B cell (primary cell): ENCODE results near the gene SPAG5. TPM values are rescaled to one million over a fixed set of nuclear protein-coding genes. Genes with fewer than 3 reads are reported as not detected.

Experiments used
- ATAC-seq: fragments of 200-7000 bp; cut with Tn5 transposase; one replicate; pipeline ENCODE4 v1.10.0; 2021; ENCODE audit warnings: low read depth, mild to moderate bottlenecking, moderate number of reproducible peaks, moderate library complexity
- CTCF ChIA-PET: fragments of 350-600 bp; sonication (Branson Sonifier 250); formaldehyde crosslinking; loops from one replicate; lab custom pipeline; 2021; ENCODE audit warnings: antibody characterized with exemption, inconsistent platforms; lab: Charles Lee
- POLR2A ChIA-PET: fragments of 350-600 bp; sonication (Branson Sonifier 250); formaldehyde crosslinking; loops from one replicate; lab custom pipeline; 2021; ENCODE audit warnings: antibody characterized with exemption; lab: Charles Lee
- DNase-seq: peaks from one replicate; pipeline ENCODE4 v3.0.0; 2013
- H2AFZ ChIP-seq: 2 replicates; pipeline ENCODE4 v1.6.1; 2012; ENCODE audit warnings: mild to moderate bottlenecking, low read depth, low read length; ENCODE audit not compliant: insufficient read depth, poor library complexity, severe bottlenecking
- H3K27ac ChIP-seq, 2 donors: 1 replicate in 1 of 2; 2 replicates in 1 of 2; pipeline ENCODE4 v1.5.1; 2012 to 2013; ENCODE audit warnings: low read length in 2 of 2, mild to moderate bottlenecking in 2 of 2, moderate library complexity in 1 of 2
- H3K27me3 ChIP-seq, 4 experiments: fragments of 200-600 bp in 1 of 4; sonication (generic) in 1 of 4; replicated peaks in 1 of 4; 1 replicate in 2 of 4; 2 replicates in 2 of 4; pipeline versions ENCODE4 v1.6.1 to v1.7.0; 2013 to 2016; ENCODE audit warnings: low read length in 3 of 4, mild to moderate bottlenecking in 2 of 4, mixed read lengths in 1 of 4, moderate library complexity in 1 of 4; ENCODE audit not compliant: insufficient read depth in 4 of 4, control insufficient read depth in 3 of 4; ENCODE audit errors: control extremely low read depth in 1 of 4
- H3K36me3 ChIP-seq, 2 experiments: replicated peaks in 1 of 2; 1 replicate in 1 of 2; 2 replicates in 1 of 2; pipeline versions ENCODE4 v1.6.1 to v1.7.1; 2013; ENCODE audit warnings: low read length in 1 of 2; ENCODE audit not compliant: insufficient read depth in 2 of 2, control insufficient read depth in 1 of 2; ENCODE audit errors: control extremely low read depth in 1 of 2, extremely low read depth in 1 of 2
- H3K4me1 ChIP-seq, 2 donors: fragments of 200-600 bp in 1 of 2; sonication (generic) in 1 of 2; 1 replicate in 1 of 2; 2 replicates in 1 of 2; pipeline versions ENCODE4 v1.5.1 to v1.6.1; 2013 to 2017; ENCODE audit warnings: low read length in 2 of 2; ENCODE audit not compliant: control insufficient read depth in 2 of 2, insufficient read depth in 2 of 2
- H3K4me2 ChIP-seq: replicated peaks from 2 replicates; pipeline ENCODE3; 2012; ENCODE audit warnings: mild to moderate bottlenecking, low read depth, low read length; ENCODE audit not compliant: poor library complexity, severe bottlenecking
- H3K4me3 ChIP-seq, 5 experiments: fragments of 200-600 bp in 1 of 5; sonication (generic) in 1 of 5; 1 replicate in 3 of 5; 2 replicates in 2 of 5; pipeline versions ENCODE4 v1.5.1 to v1.7.0; 2011 to 2016; ENCODE audit warnings: low read length in 4 of 5, mild to moderate bottlenecking in 4 of 5, low read depth in 2 of 5, control low read depth in 1 of 5, moderate library complexity in 1 of 5; ENCODE audit not compliant: insufficient read depth in 1 of 5; ENCODE audit errors: control extremely low read depth in 1 of 5, extremely low read depth in 1 of 5
- H3K79me2 ChIP-seq: fragments of 200-600 bp; sonication (generic); one replicate; pipeline ENCODE4 v1.6.0; 2016; ENCODE audit warnings: low read length; ENCODE audit not compliant: control insufficient read depth, insufficient read depth
- H3K9ac ChIP-seq: fragments of 200-600 bp; sonication (generic); 2 replicates; pipeline ENCODE4 v1.6.1; 2017; ENCODE audit warnings: mild to moderate bottlenecking, low read length, moderate library complexity
- H3K9me3 ChIP-seq, 3 donors: one replicate each; pipeline versions ENCODE4 v1.6.1 to v1.7.1; 2013; ENCODE audit warnings: low read length in 2 of 3; ENCODE audit not compliant: control insufficient read depth in 2 of 3, insufficient read depth in 1 of 3; ENCODE audit errors: control extremely low read depth in 1 of 3
- H4K20me1 ChIP-seq: 2 replicates; pipeline ENCODE4 v1.6.0; 2012; ENCODE audit warnings: mild to moderate bottlenecking, low read length; ENCODE audit not compliant: insufficient read depth, control insufficient read depth, poor library complexity, severe bottlenecking
- H3K27ac Mint-ChIP-seq: one replicate; pipeline ENCODE4 v1.8.0; 2021; ENCODE audit warnings: mixed read lengths
- H3K27me3 Mint-ChIP-seq: one replicate; pipeline ENCODE4 v1.8.0; 2021; ENCODE audit warnings: mixed read lengths
- H3K4me1 Mint-ChIP-seq: one replicate; pipeline ENCODE4 v1.8.0; 2021; ENCODE audit warnings: mixed read lengths
- H3K4me3 Mint-ChIP-seq: one replicate; pipeline ENCODE4 v1.8.0; 2021; ENCODE audit warnings: mixed read lengths
- H3K9me3 Mint-ChIP-seq: one replicate; pipeline ENCODE4 v1.8.0; 2022; ENCODE audit warnings: mixed read lengths; ENCODE audit not compliant: insufficient read depth
- CTCF ChIP-seq: fragments of 200-600 bp; IDR thresholded peaks from one replicate; pipeline ENCODE4 v1.8.0; 2022; ENCODE audit warnings: antibody characterized with exemption, mild to moderate bottlenecking
- EZH2 ChIP-seq: IDR thresholded peaks from 2 replicates; pipeline ENCODE4 v1.6.1; 2012; ENCODE audit warnings: borderline replicate concordance, low read depth, mild to moderate bottlenecking, moderate library complexity, low read length; ENCODE audit not compliant: insufficient read depth, poor library complexity, severe bottlenecking
- WGBS: methylation state at CpG from one replicate; pipeline ENCODE4 v1.1.5; 2013; ENCODE audit warnings: missing lambda C conversion rate; ENCODE audit not compliant: insufficient coverage; 5-methylcytosine and 5-hydroxymethylcytosine counted together
- intact Hi-C: fragments of 100-400 bp; cut with micrococcal nuclease; formaldehyde crosslinking; loops from one replicate; pipeline ENCODE4 v1.10.0; 2022
- polyA plus RNA-seq: library from polyadenylated mRNA; depleted of rRNA; stranded (reverse); fragments of >200 nt; gene quantifications from 2 replicates; pipeline ENCODE4 v1.2.3, GENCODE V29; 2012
- total RNA-seq, 2 donors: library from RNA; stranded (reverse); fragments of 120-200 nt in 1 of 2; gene quantifications; 1 replicate in 1 of 2; 2 replicates in 1 of 2; pipeline versions ENCODE4 v1.2.3 to v1.2.4, GENCODE V29; 2013 to 2022

SPAG5 gene
- total and polyA plus RNA-seq, 2 donors (not counting 1 experiment from before 2014, with no cell fraction given), result 4.7 to 8.0 TPM

GRCh38 chr17:28634206-28634865 lies 35.5 kb upstream of the SPAG5 start:
- Mint-ChIP-seq H3K9me3 (no peaks in the 10 kb centered on the region), H3K27ac (no peak overlapping the region), H3K4me3 (no peak overlapping the region), H3K27me3 (no peaks in the 10 kb centered on the region), H3K4me1 (peaks cover 4% of the 10 kb centered on the region)
- TF ChIP-seq EZH2, result no peak
- TF ChIP-seq CTCF, result no peak
- Histone ChIP-seq H3K36me3 (peaks cover 30 to 92% of the 10 kb centered on the region in 2 experiments), H3K27me3 (no peaks in the 10 kb centered on the region), H3K4me2 (no peak overlapping the region), H3K27ac (no peak overlapping the region), H3K4me3 (no peak overlapping the region), H3K9me3 (no peaks in the 10 kb centered on the region), H3K79me2 (peaks cover 62% of the 10 kb centered on the region), H4K20me1 (peaks cover 54% of the 10 kb centered on the region), H3K4me1 (no peaks in the 10 kb centered on the region), H2AFZ (no peak overlapping the region), H3K9ac (no peak overlapping the region)
- no peak for ATAC-seq
- intact Hi-C loops, result no loop called here
- ChIA-PET CTCF (interaction anchor here (0.6 to 1.5 kb wide), 3 partner anchors 10 to 1484 kb away, joined by 3 to 5 read pairs (median 3); partner anchors contain the start of gene RPL23A), POLR2A (interaction anchor here (0.5 kb wide), 1 partner anchor 120 kb away, joined by 3 read pairs; no protein-coding TSS in a partner anchor)
- 97% methylated on average over 13 of the region's 14 CpGs for WGBS
- no peak for DNase-seq

- no peaks in the 10 kb centered on the region for H3K27me3 Mint-ChIP-seq
- no peak overlapping the region for H3K4me3 Mint-ChIP-seq
- intact Hi-C loops, result no loop called here
- H3K27ac ChIP-seq, result no peak overlapping the region
- H3K4me3 ChIP-seq, result no peak overlapping the region
- H3K9me3 Mint-ChIP-seq, result no peaks in the 10 kb centered on the region
- H3K27ac Mint-ChIP-seq, result no peak overlapping the region
- no peak overlapping the region for H3K9ac ChIP-seq
- peaks cover 13% of the 10 kb centered on the region for H4K20me1 ChIP-seq
- ATAC-seq (no peak), DNase-seq (no peak)
- H2AFZ ChIP-seq, result no peak overlapping the region
- ChIA-PET POLR2A (no interaction called here), CTCF (no interaction called here)
- no peaks in the 10 kb centered on the region for H3K4me1 Mint-ChIP-seq
- TF ChIP-seq EZH2 (no peak), CTCF (no peak)
- 94% methylated on average over 3 of the region's 4 CpGs for WGBS
- no peak overlapping the region for H3K4me2 ChIP-seq
- no peaks in the 10 kb centered on the region for H3K9me3 ChIP-seq
- peaks cover 8 to 72% of the 10 kb centered on the region in 2 experiments for H3K36me3 ChIP-seq
- peaks cover 13% of the 10 kb centered on the region for H3K79me2 ChIP-seq
- no peaks in the 10 kb centered on the region for H3K4me1 ChIP-seq
- H3K27me3 ChIP-seq, result no peaks in the 10 kb centered on the region
Measured at GRCh38 chr17:28626818-28627217, 28.0 kb upstream of the SPAG5 start.
